ENCODE measurements around the gene CCDC141. TPM values are rescaled to one million over a fixed set of nuclear protein-coding genes. Genes with fewer than 3 reads are reported as not detected.

CCDC141 gene
- total RNA-seq, 4 donors from 2014 or later = 1.1 to 11.6 (median 5.0) TPM

DNA sequence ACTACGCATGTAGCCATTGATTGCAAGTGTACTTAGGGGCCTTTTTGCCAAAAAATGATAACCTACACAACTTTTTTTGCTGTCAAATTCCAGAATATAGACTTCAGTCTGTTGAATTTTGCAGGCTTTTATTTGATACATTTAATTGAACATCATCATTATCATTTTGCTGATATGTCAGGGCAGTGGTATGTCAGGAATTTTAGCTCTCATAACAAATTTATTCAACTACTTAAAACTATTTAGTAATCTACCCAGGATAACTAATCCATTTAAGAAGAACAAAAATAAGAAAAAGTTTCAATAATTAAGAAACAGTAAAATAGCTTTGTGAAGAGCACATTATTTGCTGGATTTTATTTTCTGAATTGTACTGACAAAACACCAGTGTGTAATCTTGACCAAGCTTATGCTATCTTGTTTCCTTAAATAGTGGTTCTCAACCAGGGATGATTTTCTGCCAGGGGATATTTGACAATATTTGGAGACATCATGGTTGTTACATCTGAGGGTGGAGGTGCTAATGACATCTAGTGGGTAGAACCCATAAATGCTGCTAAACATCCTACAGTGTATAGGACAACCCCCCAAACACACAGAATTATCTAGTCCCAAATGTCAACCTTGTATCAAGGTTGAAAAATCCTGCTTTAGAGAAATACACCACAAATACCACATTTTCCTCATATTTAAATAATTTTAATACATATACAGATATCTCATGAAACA is 230.6 kb downstream of the CCDC141 start:
- Histone ChIP-seq H3K27ac (no peak overlapping the region), H3K27me3 (no peaks in the 10 kb centered on the region), H3K4me1 (no peaks in the 10 kb centered on the region), H3K9me3 (no peaks in the 10 kb centered on the region), H3K36me3 (no peaks in the 10 kb centered on the region), H3K4me3 (no peak overlapping the region)
- no peak for DNase-seq
- TF ChIP-seq CTCF (IDR thresholded peaks at IDR 0.05) = no peak
- no peak for TF ChIP-seq POLR2A (IDR thresholded peaks at IDR 0.05)

- no peaks in the 10 kb centered on the region for H3K4me1 ChIP-seq
- no peak for DNase-seq
- H3K9me3 ChIP-seq = no peaks in the 10 kb centered on the region
- H3K27ac ChIP-seq = no peak overlapping the region
- H3K27me3 ChIP-seq = no peaks in the 10 kb centered on the region
- no peak overlapping the region for H3K4me3 ChIP-seq
- H3K36me3 ChIP-seq = no peaks in the 10 kb centered on the region
- TF ChIP-seq CTCF (IDR thresholded peaks at IDR 0.05) = no peak
- TF ChIP-seq POLR2A (IDR thresholded peaks at IDR 0.05) = no peak
Measured at GRCh38 chr2:178811901-178812300, 238.0 kb downstream of the CCDC141 start.

GRCh38 chr2:178811045-178811444 is 238.9 kb downstream of the CCDC141 start:
- no peak overlapping the region for H3K4me3 ChIP-seq
- no peaks in the 10 kb centered on the region for H3K4me1 ChIP-seq
- H3K27ac ChIP-seq = no peak overlapping the region
- H3K27me3 ChIP-seq = no peaks in the 10 kb centered on the region
- no peaks in the 10 kb centered on the region for H3K36me3 ChIP-seq
- H3K9me3 ChIP-seq = no peaks in the 10 kb centered on the region
- TF ChIP-seq POLR2A (IDR thresholded peaks at IDR 0.05) (no peak), CTCF (IDR thresholded peaks at IDR 0.05) (no peak)
- DNase-seq = no peak

- Histone ChIP-seq H3K4me3 (no peak overlapping the region), H3K27ac (no peak overlapping the region), H3K36me3 (no peaks in the 10 kb centered on the region), H3K9me3 (no peaks in the 10 kb centered on the region), H3K4me1 (no peaks in the 10 kb centered on the region), H3K27me3 (no peaks in the 10 kb centered on the region)
- no peak for TF ChIP-seq POLR2A (IDR thresholded peaks at IDR 0.05)
- no peak for TF ChIP-seq CTCF (IDR thresholded peaks at IDR 0.05)
- no peak for DNase-seq
Measured at GRCh38 chr2:178810422-178810821, 239.5 kb downstream of the CCDC141 start.

DNA sequence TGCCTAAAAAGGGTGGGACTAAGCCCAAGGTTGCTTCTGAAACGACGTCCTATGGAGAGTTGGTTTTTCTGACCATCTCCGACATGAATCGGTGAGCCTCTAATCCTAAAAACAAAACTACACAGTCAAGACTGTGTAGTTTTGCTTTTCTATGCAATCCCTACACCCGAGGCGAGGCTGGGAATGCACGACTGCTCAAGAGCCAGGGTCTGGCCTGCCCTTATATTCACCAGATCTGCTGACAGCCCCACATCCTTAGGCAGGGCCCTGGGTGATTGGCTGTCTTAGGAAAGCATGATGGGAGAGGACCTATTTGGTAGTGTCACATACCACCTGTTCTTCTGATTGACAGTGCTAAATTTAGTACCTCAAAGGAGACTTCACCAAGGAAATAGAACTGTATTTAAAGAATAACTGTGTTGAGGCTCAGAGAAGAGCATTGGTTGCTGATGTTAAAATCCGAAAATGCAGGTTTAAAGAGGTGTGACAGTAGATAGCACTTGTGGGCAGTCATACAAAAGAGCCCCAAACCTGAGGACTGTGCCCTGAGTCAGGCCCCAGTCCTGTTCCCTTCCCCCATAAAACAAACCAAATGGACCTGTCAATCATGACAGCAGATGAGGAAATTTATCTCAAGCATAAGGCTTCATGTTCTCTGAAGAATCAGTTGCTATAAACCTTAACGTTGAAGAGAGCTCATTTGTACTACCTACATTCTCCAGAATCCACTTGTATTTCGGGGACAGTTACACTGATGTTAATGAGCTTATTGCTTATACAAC is 242.5 kb downstream of the CCDC141 start, which contains the start of gene TTN:
Gene TTN (minus strand): TSS at position 197 of the 782 bp plus-strand sequence. CDS start 2,781 bp downstream, outside the sequence.
- no peaks in the 10 kb centered on the region for H3K4me1 ChIP-seq
- no peak within 1 kb of the TSS for H3K4me3 ChIP-seq
- H3K27me3 ChIP-seq = no peaks in the 10 kb centered on the region
- no peaks in the 10 kb centered on the region for H3K9me3 ChIP-seq
- no peak within 1 kb of the TSS for H3K27ac ChIP-seq
- TF ChIP-seq POLR2A (IDR thresholded peaks at IDR 0.05) (no peak), CTCF (IDR thresholded peaks at IDR 0.05) (no peak)
- no peaks in the 10 kb centered on the region for H3K36me3 ChIP-seq
- DNase-seq = no peak

Data from Peyer's patch (tissue), 4 donors.